DMS79 treated with DMSO at 0.1 percent for 48 hours (cell line): ENCODE measurements around the gene ARHGEF7.
"Not testable (repeated sequence)": the region's sequence is repeated elsewhere in the genome, so short reads cannot be mapped to it uniquely, and the experiment has no call there.

Experiments used
- DNase-seq: peaks from one replicate; lab custom pipeline; 2025; lab: John Stamatoyannopoulos, UW

The ARHGEF7 gene

GRCh38 chr13:111198732-111199378, 83.7 kb downstream of the ARHGEF7 start:
- not testable (repeated sequence) for DNase-seq

GRCh38 chr13:111201304-111201940, 86.3 kb downstream of the ARHGEF7 start:
- DNase-seq: no peak

- no peak for DNase-seq
Observed at GRCh38 chr13:111202156-111202621, 87.1 kb downstream of the ARHGEF7 start.

- no peak for DNase-seq
Observed at GRCh38 chr13:111202745-111203144, 87.6 kb downstream of the ARHGEF7 start.

GRCh38 chr13:111203736-111204389, 88.8 kb downstream of the ARHGEF7 start:
- DNase-seq: no peak

- DNase-seq: no peak
Observed at GRCh38 chr13:111204438-111205177, 89.5 kb downstream of the ARHGEF7 start.

- DNase-seq: no peak
Observed at GRCh38 chr13:111206148-111206547, 91.0 kb downstream of the ARHGEF7 start.

- DNase-seq: no peak
Observed at GRCh38 chr13:111209613-111210012, 94.5 kb downstream of the ARHGEF7 start.

GRCh38 chr13:111210091-111210490, 95.0 kb downstream of the ARHGEF7 start:
- DNase-seq: no peak

- no peak for DNase-seq
Observed at GRCh38 chr13:111210544-111211469, 95.7 kb downstream of the ARHGEF7 start.

- DNase-seq: no peak
Observed at GRCh38 chr13:111211789-111212516, 96.8 kb downstream of the ARHGEF7 start.

- no peak for DNase-seq
Observed at GRCh38 chr13:111212517-111212873, 97.4 kb downstream of the ARHGEF7 start.

- peak; percentile 99 for DNase-seq
Observed at GRCh38 chr13:111213964-111214726, 99.0 kb downstream of the ARHGEF7 start.

GRCh38 chr13:111215081-111216047, 100.3 kb downstream of the ARHGEF7 start:
- DNase-seq: peak; percentile 90

GRCh38 chr13:111216166-111216960, 101.3 kb downstream of the ARHGEF7 start:
- peak; percentile 82 for DNase-seq

- no peak for DNase-seq
Observed at GRCh38 chr13:111217641-111218040, 102.5 kb downstream of the ARHGEF7 start.

GRCh38 chr13:111219280-111219679, 104.2 kb downstream of the ARHGEF7 start:
- no peak for DNase-seq

GRCh38 chr13:111219950-111220349, 104.8 kb downstream of the ARHGEF7 start:
- DNase-seq: no peak
